Breast epithelium (tissue), 3 donors: ENCODE results near the gene C8A.

Experiments used
- POLR2A ChIP-seq: fragments of 450-650 bp; IDR thresholded peaks from one replicate; pipeline ENCODE4 v1.6.1; 2016; ENCODE audit warnings: antibody characterized with exemption, mild to moderate bottlenecking, moderate library complexity
- POLR2AphosphoS5 ChIP-seq, 3 donors: sonication (generic); formaldehyde crosslinking; IDR thresholded peaks; one replicate each; pipeline ENCODE4 v1.6.1; 2017; ENCODE audit warnings: antibody characterized with exemption in 3 of 3
- TF ChIP-seq, protein P1 (sequence below), 3 donors: fragments of 450-650 bp; IDR thresholded peaks; one replicate each; pipeline ENCODE4 v1.5.1; 2016 to 2017; ENCODE audit warnings: antibody characterized with exemption in 3 of 3, mild to moderate bottlenecking in 3 of 3, moderate library complexity in 3 of 3

DNA sequence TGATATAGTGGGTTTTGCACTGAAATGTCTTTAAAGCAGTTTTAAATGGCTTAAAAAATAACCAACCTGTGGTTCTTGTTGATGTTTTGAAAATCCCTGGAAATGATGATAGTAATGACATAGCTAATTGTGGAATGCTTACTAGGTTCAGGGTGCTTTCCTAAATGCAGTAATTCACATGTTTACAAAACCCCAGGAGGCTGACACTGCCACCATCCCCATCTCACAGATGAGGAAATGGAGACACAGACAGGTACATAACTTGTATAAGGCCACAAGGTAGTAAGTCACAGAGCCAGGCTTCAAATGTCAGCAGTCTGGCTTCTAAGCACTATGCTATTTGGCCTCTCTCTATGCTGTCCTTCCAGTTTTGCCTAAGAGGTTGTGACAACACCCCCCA is 70.6 kb downstream of the C8A start:
- no peak for TF ChIP-seq POLR2A
- TF ChIP-seq, protein P1, sequence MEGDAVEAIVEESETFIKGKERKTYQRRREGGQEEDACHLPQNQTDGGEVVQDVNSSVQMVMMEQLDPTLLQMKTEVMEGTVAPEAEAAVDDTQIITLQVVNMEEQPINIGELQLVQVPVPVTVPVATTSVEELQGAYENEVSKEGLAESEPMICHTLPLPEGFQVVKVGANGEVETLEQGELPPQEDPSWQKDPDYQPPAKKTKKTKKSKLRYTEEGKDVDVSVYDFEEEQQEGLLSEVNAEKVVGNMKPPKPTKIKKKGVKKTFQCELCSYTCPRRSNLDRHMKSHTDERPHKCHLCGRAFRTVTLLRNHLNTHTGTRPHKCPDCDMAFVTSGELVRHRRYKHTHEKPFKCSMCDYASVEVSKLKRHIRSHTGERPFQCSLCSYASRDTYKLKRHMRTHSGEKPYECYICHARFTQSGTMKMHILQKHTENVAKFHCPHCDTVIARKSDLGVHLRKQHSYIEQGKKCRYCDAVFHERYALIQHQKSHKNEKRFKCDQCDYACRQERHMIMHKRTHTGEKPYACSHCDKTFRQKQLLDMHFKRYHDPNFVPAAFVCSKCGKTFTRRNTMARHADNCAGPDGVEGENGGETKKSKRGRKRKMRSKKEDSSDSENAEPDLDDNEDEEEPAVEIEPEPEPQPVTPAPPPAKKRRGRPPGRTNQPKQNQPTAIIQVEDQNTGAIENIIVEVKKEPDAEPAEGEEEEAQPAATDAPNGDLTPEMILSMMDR (IDR thresholded peaks at IDR 0.05): no peak
- no peak for TF ChIP-seq POLR2AphosphoS5 (IDR thresholded peaks at IDR 0.05)
